K562 (cell line): ENCODE measurements around the gene CCDC47. TPM values are rescaled to one million over a fixed set of nuclear protein-coding genes. Genes with fewer than 3 reads are reported as not detected.

Source experiments
- ATAC-seq: fragments of 200-7000 bp; cut with Tn5 transposase; 3 replicates; pipeline ENCODE4 v1.9.1; 2020; ENCODE audit warnings: moderate library complexity
- BruUV-seq: library from RNA; stranded (reverse); fragments of 400-500 nt; replicated peaks from 2 replicates; lab custom pipeline; 2021; lab: Mats Ljungman, UMichigan
- CTCF ChIA-PET: fragments of 300-600 bp; formaldehyde crosslinking; extraction: SDS; loops from one replicate; lab custom pipeline; 2021; ENCODE audit warnings: low intra/inter-chr PET ratio; lab: Yijun Ruan, JAX
- POLR2A ChIA-PET: fragments of 300-600, 350-650 bp; sonication (Branson Sonifier 250); formaldehyde crosslinking; extraction: SDS; loops from one replicate; lab custom pipeline; 2021; ENCODE audit warnings: antibody characterized with exemption, inconsistent platforms; lab: Yijun Ruan, JAX
- DNase-seq, 4 experiments: peaks; one replicate each; pipeline versions ENCODE4 v3.0.0 to v3.0.0-alpha.2; 2011 to 2018; ENCODE audit warnings: low spot score in 3 of 4, mixed read lengths in 3 of 4; ENCODE audit errors: extremely low read depth in 1 of 4
- FAIRE-seq: peaks from 2 replicates; lab custom pipeline; 2011; peaks lifted over from hg19 to GRCh38; lab: Jason Lieb, UNC
- H2AFZ ChIP-seq: 2 replicates; pipeline ENCODE4 v1.6.0; 2011; ENCODE audit warnings: low read depth, low read length, control low read depth, inconsistent platforms
- H3K27ac ChIP-seq: fragments of 200-600 bp; 3 replicates; pipeline ENCODE4 v1.8.0; 2011; ENCODE audit warnings: low read depth, mild to moderate bottlenecking, control low read depth, inconsistent platforms, low read length, moderate library complexity, mixed read lengths; ENCODE audit errors: extremely low read depth
- H3K27me3 ChIP-seq, 2 experiments: fragments of 300-600 bp in 1 of 2; 2 replicates in 1 of 2; 3 replicates in 1 of 2; pipeline versions ENCODE4 v1.6.0 to v1.8.0; 2011; ENCODE audit warnings: inconsistent platforms in 2 of 2, low read length in 2 of 2, mild to moderate bottlenecking in 1 of 2, mixed read lengths in 1 of 2, moderate library complexity in 1 of 2; ENCODE audit not compliant: control insufficient read depth in 2 of 2, insufficient read depth in 2 of 2
- H3K36me3 ChIP-seq: fragments of 300-600 bp; 3 replicates; pipeline ENCODE4 v1.8.0; 2011; ENCODE audit warnings: mild to moderate bottlenecking, low read length, inconsistent platforms; ENCODE audit not compliant: control insufficient read depth, insufficient read depth
- H3K4me1 ChIP-seq, 2 experiments: fragments of 200-600 bp in 1 of 2; replicated peaks in 1 of 2; 2 replicates in 1 of 2; 3 replicates in 1 of 2; pipeline versions ENCODE4 v1.5.1 to v1.8.0; 2011; ENCODE audit warnings: inconsistent platforms in 2 of 2, low read length in 2 of 2, mild to moderate bottlenecking in 1 of 2, mixed read lengths in 1 of 2, moderate library complexity in 1 of 2; ENCODE audit not compliant: control insufficient read depth in 2 of 2, insufficient read depth in 2 of 2
- H3K4me2 ChIP-seq: 2 replicates; pipeline ENCODE4 v1.6.1; 2011; ENCODE audit warnings: low read length, control low read depth, inconsistent platforms, mixed read lengths; ENCODE audit not compliant: insufficient read depth
- H3K4me3 ChIP-seq: fragments of 200-600 bp; sonication (generic), shearing (Covaris generic); 2 replicates; pipeline ENCODE4 v1.5.1; 2016; ENCODE audit warnings: control low read depth, inconsistent platforms
- H3K79me2 ChIP-seq: fragments of 200-600 bp; 3 replicates; pipeline ENCODE4 v1.8.0; 2011; ENCODE audit warnings: low read length, inconsistent platforms; ENCODE audit not compliant: control insufficient read depth, insufficient read depth
- H3K9ac ChIP-seq, 2 experiments: 2 replicates each; pipeline versions ENCODE4 v1.6.0 to v1.6.1; 2011; ENCODE audit warnings: low read depth in 2 of 2, low read length in 2 of 2, control low read depth in 1 of 2, inconsistent platforms in 1 of 2, mild to moderate bottlenecking in 1 of 2, mixed read lengths in 1 of 2; ENCODE audit not compliant: insufficient read depth in 1 of 2
- H3K9me1 ChIP-seq: one replicate; pipeline ENCODE4 v1.6.0; 2011; ENCODE audit warnings: inconsistent platforms, mild to moderate bottlenecking, low read length, moderate library complexity; ENCODE audit not compliant: control insufficient read depth, insufficient read depth
- H3K9me3 ChIP-seq: replicated peaks from 2 replicates; pipeline ENCODE4 v1.5.1; 2011; ENCODE audit warnings: low read depth, low read length, inconsistent platforms; ENCODE audit not compliant: control insufficient read depth, insufficient read depth
- H4K20me1 ChIP-seq: replicated peaks from 2 replicates; pipeline ENCODE4 v1.6.1; 2011; ENCODE audit warnings: low read length, inconsistent platforms, mixed read lengths; ENCODE audit not compliant: control insufficient read depth, insufficient read depth
- JUN ChIP-seq, 2 experiments: sonication (generic) in 1 of 2; formaldehyde crosslinking in 1 of 2; IDR thresholded peaks; 2 replicates each; pipeline versions ENCODE4 v1.6.1 to v1.8.0; 2012 to 2022; ENCODE audit warnings: borderline replicate concordance in 2 of 2, mild to moderate bottlenecking in 2 of 2, improper control_type of control experiment in 1 of 2, low read depth in 1 of 2, low read length in 1 of 2, missing genetic modification reagents in 1 of 2
- RCOR1 ChIP-seq, 2 experiments: IDR thresholded peaks; 2 replicates each; pipeline ENCODE4 v1.6.1; 2012; ENCODE audit warnings: low read depth in 2 of 2, low read length in 2 of 2, borderline replicate concordance in 1 of 2, improper control_type of control experiment in 1 of 2
- RHOXF2B ChIP-seq: fragments of 250-450 bp; sonication (Bioruptor Pico); conservative IDR thresholded peaks from 2 replicates; pipeline ENCODE4 v1.5.1; 2021
- SRSF3 ChIP-seq: fragments of 200-400 bp; formaldehyde crosslinking; IDR thresholded peaks from 2 replicates; pipeline ENCODE4 v1.6.1; 2016; ENCODE audit warnings: mild to moderate bottlenecking, low read length, moderate library complexity; ENCODE audit not compliant: insufficient read depth
- ZNF512 ChIP-seq: IDR thresholded peaks from 2 replicates; pipeline ENCODE4 v1.6.1; 2016; ENCODE audit warnings: missing genetic modification characterization, missing compliant biosample characterization
- ZZZ3 ChIP-seq: fragments of 450-650 bp; IDR thresholded peaks from 2 replicates; pipeline ENCODE4 v1.6.1; 2016; ENCODE audit warnings: antibody characterized with exemption, mild to moderate bottlenecking, moderate library complexity
- WGBS: fragments of 100-300 bp; shearing (Covaris generic); methylation state at CpG from one replicate; pipeline ENCODE4 v1.1.6; 2016; ENCODE audit warnings: low coverage, mixed read lengths; ENCODE audit not compliant: insufficient coverage; ENCODE audit errors: missing lambda C conversion rate; 5-methylcytosine and 5-hydroxymethylcytosine counted together
- in situ Hi-C: fragments of 300-500 bp; cut with MboI; formaldehyde crosslinking; loops from 4 replicates; pipeline ENCODE4 v1.15.0; 2018; ENCODE audit warnings: inconsistent platforms, mixed read lengths
- intact Hi-C: fragments of 100-400 bp; cut with micrococcal nuclease; formaldehyde crosslinking; loops from 2 replicates; pipeline ENCODE4 v1.14.2; 2022
- polyA plus RNA-seq, 8 experiments: library from polyadenylated mRNA; depleted of rRNA in 4 of 8; stranded (reverse) in 5 of 8; unstranded in 3 of 8; fragments of >200 nt; fragmentation: Nextera tagmentation in 2 of 8; fragmentation: Illumina TruSeq in 1 of 8; extraction: Ambion mirVana in 2 of 8; extraction: Trizol in 1 of 8; gene quantifications; 2 replicates each; pipeline versions ENCODE4 v1.2.1 to v1.2.3, GENCODE V29; 2011 to 2014; ENCODE audit warnings: inconsistent platforms in 1 of 8, missing spikeins in 1 of 8
- total RNA-seq, 7 experiments: library from RNA; depleted of rRNA in 6 of 7; stranded (reverse); fragments of >200 nt in 6 of 7; fragmentation: Illumina TruSeq in 2 of 7; extraction: Trizol in 2 of 7; gene quantifications; 2 replicates each; pipeline versions ENCODE4 v1.2.1 to v1.2.3, GENCODE V29; 2011 to 2021; ENCODE audit warnings: low replicate concordance in 1 of 7
- TF ChIP-seq, protein P1 (sequence below), 2 experiments: IDR thresholded peaks in 1 of 2; conservative IDR thresholded peaks in 1 of 2; 2 replicates each; pipeline ENCODE4 v1.6.1; 2016; ENCODE audit warnings: low read depth in 2 of 2, mild to moderate bottlenecking in 1 of 2, missing compliant biosample characterization in 1 of 2, missing genetic modification characterization in 1 of 2, moderate library complexity in 1 of 2

CCDC47 gene
- total and polyA plus RNA-seq, 9 of the 15 experiments (the other 6 are each of a cell fraction or from before 2014, with no cell fraction given) = 15.5 to 162 (median 122) TPM

DNA sequence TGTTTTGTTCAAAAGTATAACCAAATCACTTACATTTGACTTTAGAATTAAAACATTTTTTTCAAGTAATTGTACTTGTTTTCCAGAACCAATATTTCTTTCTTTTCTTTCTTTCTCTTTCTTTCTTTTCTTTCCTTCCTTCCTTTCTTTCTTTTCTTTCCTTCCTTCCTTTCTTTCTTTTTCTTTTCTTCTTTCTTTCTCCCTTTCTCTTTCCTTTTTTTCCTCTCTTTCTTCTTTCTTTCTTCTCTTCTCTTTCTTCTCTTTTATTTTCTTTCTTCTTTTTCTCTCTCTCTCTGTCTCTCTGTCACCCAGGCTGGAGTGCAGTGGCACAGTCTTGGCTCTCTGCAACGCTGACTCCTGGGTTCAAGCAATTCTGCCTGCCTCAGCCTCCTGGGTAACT lies 27.4 kb upstream of the CCDC47 start:
- intact Hi-C loops (no loop called here), in situ Hi-C loops (no loop called here)
- ChIA-PET POLR2A (interaction anchor here (2.8 kb wide), 1 partner anchor 11 kb away, joined by 9 read pairs; no protein-coding TSS in a partner anchor), CTCF (no interaction called here)
- Histone ChIP-seq H2AFZ (no peak overlapping the region), H3K79me2 (peaks cover 1% of the 10 kb centered on the region; the same call in 1 of the 3 replicates), H3K9ac (no peak overlapping the region), H3K4me1 (no peaks in the 10 kb centered on the region), H3K36me3 (peaks cover 96% of the 10 kb centered on the region), H3K27ac (no peak overlapping the region), H3K27me3 (no peaks in the 10 kb centered on the region), H3K9me1 (no peaks in the 10 kb centered on the region), H3K4me3 (no peak overlapping the region), H4K20me1 (no peaks in the 10 kb centered on the region; the same call in 1 of the 2 replicates), H3K9me3 (no peaks in the 10 kb centered on the region), H3K4me2 (no peak overlapping the region)
- BruUV-seq = no TSS peak
- FAIRE-seq (no peak), ATAC-seq (no peak), DNase-seq (no peak)
- TF ChIP-seq JUN (IDR thresholded peaks at IDR 0.05; ENCODE audit: borderline replicate concordance, low read depth, low read length) (no peak), JUN (CRISPR knock-in tag; IDR thresholded peaks at IDR 0.05; ENCODE audit: borderline replicate concordance) (no peak), RHOXF2B (CRISPR knock-in tag) (no peak), ZNF512 (tag) (peak; percentile 80; the same call in 1 of the 2 replicates), ZZZ3 (0 out of 2 replicates have a peak, but pooled peaks have one; percentile 25), RCOR1 (IDR thresholded peaks at IDR 0.05; ENCODE audit: borderline replicate concordance in 1 of 2, low read depth in 2 of 2, low read length in 2 of 2) (no peak), SRSF3 (no peak)
- TF ChIP-seq, protein P1, sequence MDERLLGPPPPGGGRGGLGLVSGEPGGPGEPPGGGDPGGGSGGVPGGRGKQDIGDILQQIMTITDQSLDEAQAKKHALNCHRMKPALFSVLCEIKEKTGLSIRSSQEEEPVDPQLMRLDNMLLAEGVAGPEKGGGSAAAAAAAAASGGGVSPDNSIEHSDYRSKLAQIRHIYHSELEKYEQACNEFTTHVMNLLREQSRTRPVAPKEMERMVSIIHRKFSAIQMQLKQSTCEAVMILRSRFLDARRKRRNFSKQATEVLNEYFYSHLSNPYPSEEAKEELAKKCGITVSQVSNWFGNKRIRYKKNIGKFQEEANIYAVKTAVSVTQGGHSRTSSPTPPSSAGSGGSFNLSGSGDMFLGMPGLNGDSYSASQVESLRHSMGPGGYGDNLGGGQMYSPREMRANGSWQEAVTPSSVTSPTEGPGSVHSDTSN (CRISPR knock-in tag; IDR thresholded peaks at IDR 0.05; ENCODE audit: low read depth) = no peak
- TF ChIP-seq, protein P1 (tag; conservative IDR thresholded peaks at IDR 0.05; ENCODE audit: low read depth) = no peak
- 86% methylated on average over 1 of the region's 1 CpG for WGBS
